PC-9 (cell line): ENCODE data around the gene ACP2.

Experiments used
- CTCF ChIP-seq: fragments of 200-600 bp; sonication (generic); conservative IDR thresholded peaks from 2 replicates; pipeline ENCODE4 v1.6.1; 2017; ENCODE audit warnings: mixed run types, antibody characterized with exemption, mild to moderate bottlenecking, moderate library complexity
- EZH2 ChIP-seq: fragments of 200-600 bp; sonication (generic); IDR thresholded peaks from 2 replicates; pipeline ENCODE4 v1.8.0; 2017; ENCODE audit warnings: antibody characterized with exemption, low read depth

- no peak for TF ChIP-seq CTCF
- TF ChIP-seq EZH2 = no peak
These were observed 29.4 kb upstream of the ACP2 start for GRCh38 chr11:47278058-47278457.
